Measurements from ENCODE around the gene RCOR3.

RCOR3 gene

DNA sequence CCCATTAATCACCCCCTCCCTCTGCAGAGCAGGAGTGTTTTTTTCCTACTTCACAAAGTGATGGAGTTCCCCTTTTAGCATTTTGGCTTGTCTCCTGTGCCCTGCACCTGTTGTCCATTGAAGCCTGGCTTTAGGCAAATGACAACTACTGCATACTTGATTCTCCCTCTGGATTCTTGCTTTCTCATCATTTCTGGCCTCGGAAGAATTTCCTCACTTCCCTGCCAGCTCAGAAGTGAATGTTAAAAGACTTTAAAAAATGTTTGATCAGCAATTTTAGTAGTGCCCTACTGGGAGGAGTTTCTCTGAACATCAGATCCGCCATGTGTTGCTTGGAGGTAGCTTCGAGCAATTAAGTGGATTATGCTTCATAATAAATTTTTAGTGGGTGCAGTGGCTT lies 28.1 kb downstream of the RCOR3 start:
- no peak for DNase-seq (ENCODE audit: low read depth)
- no peak for TF ChIP-seq CTCF (IDR thresholded peaks at IDR 0.05; ENCODE audit: control insufficient read depth, insufficient read depth, low read depth, low read length, missing control alignments)
- H3K4me3 ChIP-seq (ENCODE audit: control insufficient read depth, low read depth, low read length), result no peak overlapping the region

DNA sequence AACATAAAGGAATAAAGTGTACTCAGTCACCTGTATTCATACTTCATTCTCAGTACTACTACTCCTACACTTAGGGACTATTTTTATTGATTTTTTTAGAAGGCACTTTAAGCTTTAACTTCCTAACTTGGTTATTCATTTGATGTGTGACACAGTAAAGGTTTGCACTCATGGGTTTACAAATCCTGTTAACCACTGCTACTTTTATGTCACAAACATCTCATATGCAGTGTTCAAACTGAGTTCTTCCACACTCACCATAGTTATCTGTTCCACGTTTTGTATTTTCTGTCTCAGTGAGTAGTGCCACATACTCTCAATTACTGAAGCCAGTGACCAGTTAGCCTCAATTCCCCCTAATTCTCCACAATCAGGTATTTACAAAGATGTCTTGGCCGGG lies 33.2 kb downstream of the RCOR3 start:
- no peak for TF ChIP-seq CTCF (IDR thresholded peaks at IDR 0.05; ENCODE audit: control insufficient read depth, insufficient read depth, low read depth, low read length, missing control alignments)
- DNase-seq (ENCODE audit: low read depth), result no peak
- H3K4me3 ChIP-seq (ENCODE audit: control insufficient read depth, low read depth, low read length), result no peak overlapping the region

GRCh38 chr1:211296396-211296795 lies 37.2 kb downstream of the RCOR3 start:
- H3K4me3 ChIP-seq (ENCODE audit: control insufficient read depth, low read depth, low read length), result no peak overlapping the region
- no peak for TF ChIP-seq CTCF (IDR thresholded peaks at IDR 0.05; ENCODE audit: control insufficient read depth, insufficient read depth, low read depth, low read length, missing control alignments)

GRCh38 chr1:211305044-211305443 lies 45.9 kb downstream of the RCOR3 start:
- DNase-seq (ENCODE audit: low read depth), result no peak
- no peak overlapping the region for H3K4me3 ChIP-seq (ENCODE audit: control insufficient read depth, low read depth, low read length)
- no peak for TF ChIP-seq CTCF (IDR thresholded peaks at IDR 0.05; ENCODE audit: control insufficient read depth, insufficient read depth, low read depth, low read length, missing control alignments)

More at GRCh38 chr1:211296396-211296795, 37.2 kb downstream of the RCOR3 start:
- no peak for DNase-seq (ENCODE audit: low read depth)

DNA sequence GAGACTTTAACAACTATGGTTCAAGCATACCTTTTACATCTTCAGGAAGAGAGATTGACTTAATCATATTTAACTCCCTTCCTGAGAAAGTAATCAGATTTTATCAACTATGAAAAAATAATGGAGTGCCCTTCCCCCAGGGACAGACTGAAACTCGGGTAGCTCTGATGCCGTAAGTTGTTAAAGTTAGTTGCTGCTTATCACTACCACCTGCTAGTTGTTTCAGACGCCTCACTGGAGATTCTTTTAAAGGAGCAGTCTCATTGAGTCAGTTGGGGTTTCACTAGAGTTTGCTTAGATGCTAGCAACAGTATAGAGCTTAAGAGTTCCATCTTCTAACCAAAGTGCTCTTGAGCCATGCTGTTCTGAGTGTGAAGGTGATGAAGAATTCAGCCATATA lies 50.5 kb downstream of the RCOR3 start:
- TF ChIP-seq CTCF (IDR thresholded peaks at IDR 0.05; ENCODE audit: control insufficient read depth, insufficient read depth, low read depth, low read length, missing control alignments), result no peak
- no peak for DNase-seq (ENCODE audit: low read depth)
- no peak overlapping the region for H3K4me3 ChIP-seq (ENCODE audit: control insufficient read depth, low read depth, low read length)

DNA sequence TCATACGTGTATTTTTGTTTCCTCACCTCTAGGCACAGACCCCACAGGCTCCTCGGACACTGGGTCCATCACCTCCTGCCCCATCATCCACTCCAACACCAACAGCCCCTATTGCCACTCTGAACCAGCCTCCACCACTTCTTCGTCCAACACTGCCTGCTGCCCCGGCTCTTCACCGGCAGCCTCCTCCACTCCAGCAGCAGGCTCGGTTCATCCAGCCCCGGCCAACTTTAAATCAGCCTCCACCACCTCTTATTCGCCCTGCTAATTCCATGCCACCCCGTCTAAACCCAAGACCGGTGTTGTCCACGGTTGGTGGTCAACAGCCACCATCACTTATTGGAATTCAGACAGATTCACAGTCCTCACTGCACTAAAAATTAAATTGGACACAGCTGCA lies 54.2 kb downstream of the RCOR3 start:
- DNase-seq (ENCODE audit: low read depth), result no peak
- no peak for TF ChIP-seq CTCF (IDR thresholded peaks at IDR 0.05; ENCODE audit: control insufficient read depth, insufficient read depth, low read depth, low read length, missing control alignments)
- no peak overlapping the region for H3K4me3 ChIP-seq (ENCODE audit: control insufficient read depth, low read depth, low read length)

Measured in AG09309 (cell line).